Measurements from ENCODE around the gene PRPF38B. TPM values are rescaled to one million over a fixed set of nuclear protein-coding genes. Genes with fewer than 3 reads are reported as not detected.

PRPF38B gene
- total and polyA plus RNA-seq, 2 of the 4 experiments (the other 2 are of a cell fraction), result 9.0 to 19.3 TPM

DNA sequence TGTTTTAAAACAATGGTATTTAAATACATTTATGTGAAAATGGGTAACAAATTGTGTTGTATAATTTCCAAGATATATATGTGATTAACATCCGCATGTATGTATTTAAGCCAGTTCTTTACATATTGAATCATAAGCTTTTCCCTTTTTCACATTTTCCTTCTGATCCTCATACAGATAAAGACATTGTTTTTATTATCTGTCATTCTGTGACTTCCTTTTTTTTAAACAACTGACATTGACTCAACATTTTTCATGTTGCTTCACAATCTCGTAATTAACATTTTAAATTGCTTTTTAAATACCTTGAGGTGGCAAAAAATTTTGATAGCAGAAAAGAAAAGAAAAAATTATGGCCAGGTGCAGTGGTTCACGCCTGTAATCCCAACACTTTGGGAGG lies 55.8 kb downstream of the PRPF38B start:
- Histone ChIP-seq H3K18ac (ENCODE audit: low read depth, low read length) (no peak overlapping the region), H3K4me3 (ENCODE audit: insufficient read depth, low read depth, low read length) (no peak overlapping the region), H3K79me1 (ENCODE audit: low read depth in 1 of 2, low read length in 2 of 2) (peaks cover 20 to 33% of the 10 kb centered on the region in 2 experiments; a peak in 3 of 4 replicates), H3K4me1 (ENCODE audit: control insufficient read depth, insufficient read depth, low read length) (no peaks in the 10 kb centered on the region), H3K4ac (ENCODE audit: low read depth, low read length) (no peak overlapping the region), H2AK5ac (ENCODE audit: low read depth, low read length) (no peak overlapping the region), H3K9ac (ENCODE audit: low read depth, low read length) (no peak overlapping the region), H3K4me2 (ENCODE audit: low read depth, low read length) (peak overlapping the region; percentile 2; the same call in 1 of the 2 replicates), H3K9me3 (ENCODE audit: control insufficient read depth, insufficient read depth, low read length) (no peaks in the 10 kb centered on the region), H2BK5ac (ENCODE audit: low read depth, low read length, poor library complexity, severe bottlenecking) (no peak overlapping the region), H3K9me1 (ENCODE audit: insufficient read depth, low read length) (0 out of 2 replicates have a peak, but pooled peaks cover 2% of the 10 kb centered on the region), H4K91ac (ENCODE audit: insufficient read depth, low read depth, low read length) (no peak overlapping the region), H2AK9ac (replicated peaks; ENCODE audit: low read depth, low read length, poor library complexity) (no peak overlapping the region), H2BK15ac (ENCODE audit: low read depth, low read length) (no peak overlapping the region), H2BK20ac (ENCODE audit: low read depth, low read length) (no peak overlapping the region), H2BK120ac (ENCODE audit: low read depth, low read length) (no peak overlapping the region), H4K5ac (ENCODE audit: low read depth, low read length) (no peak overlapping the region), H3K14ac (replicated peaks; ENCODE audit: low read depth, low read length) (no peak overlapping the region), H3K27me3 (ENCODE audit: control insufficient read depth, insufficient read depth, low read length) (no peaks in the 10 kb centered on the region), H3K23ac (ENCODE audit: low read depth, low read length) (no peak overlapping the region), H4K8ac (ENCODE audit: low read depth in 2 of 2, low read length in 2 of 2) (no peak overlapping the region), H3K36me3 (ENCODE audit: control insufficient read depth, insufficient read depth, low read length) (peaks cover 5% of the 10 kb centered on the region), H3K27ac (ENCODE audit: insufficient read depth, low read length) (no peak overlapping the region), H3K56ac (ENCODE audit: extremely low read depth, insufficient read depth, low read length) (no peak overlapping the region), H4K20me1 (ENCODE audit: insufficient read depth, low read length) (peaks cover 6% of the 10 kb centered on the region; the same call in 1 of the 2 replicates), H2AFZ (replicated peaks; ENCODE audit: low read length, poor library complexity) (no peak overlapping the region)
- ChIA-PET CTCF (no interaction called here), POLR2A (ENCODE audit: unreplicated experiment) (no interaction called here)
- in situ Hi-C loops (cut with MboI; ENCODE audit: low sequenced_read_pairs) (loop anchor here (5.0 kb wide), 1 partner anchor 56 kb away; the partner anchor contains the start of gene PRPF38B), intact Hi-C loops (cut with micrococcal nuclease) (loop anchor here (2.0 kb wide), 2 partner anchors 25 to 149 kb away; no protein-coding TSS in a partner anchor), dilution Hi-C loops (cut with HindIII; ENCODE audit: low sequenced_read_pairs, unreplicated experiment) (no loop called here)
- DNase-seq (no peak), ATAC-seq (ENCODE audit: low read depth) (no peak)
- no CpG with 5 or more reads among the region's 3 CpGs for WGBS, 2 experiments (ENCODE audit: extremely low coverage in 2 of 2, insufficient read length in 1 of 2)
- no TSS peak for BruUV-seq (replicated peaks)
- TF ChIP-seq, protein P1, sequence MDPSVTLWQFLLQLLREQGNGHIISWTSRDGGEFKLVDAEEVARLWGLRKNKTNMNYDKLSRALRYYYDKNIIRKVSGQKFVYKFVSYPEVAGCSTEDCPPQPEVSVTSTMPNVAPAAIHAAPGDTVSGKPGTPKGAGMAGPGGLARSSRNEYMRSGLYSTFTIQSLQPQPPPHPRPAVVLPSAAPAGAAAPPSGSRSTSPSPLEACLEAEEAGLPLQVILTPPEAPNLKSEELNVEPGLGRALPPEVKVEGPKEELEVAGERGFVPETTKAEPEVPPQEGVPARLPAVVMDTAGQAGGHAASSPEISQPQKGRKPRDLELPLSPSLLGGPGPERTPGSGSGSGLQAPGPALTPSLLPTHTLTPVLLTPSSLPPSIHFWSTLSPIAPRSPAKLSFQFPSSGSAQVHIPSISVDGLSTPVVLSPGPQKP (IDR thresholded peaks at IDR 0.05; ENCODE audit: borderline replicate concordance, low read depth, low read length), result no peak
- no peak for TF ChIP-seq CHD1 (IDR thresholded peaks at IDR 0.05; ENCODE audit: low read depth, low read length)
- TF ChIP-seq SMC3 (IDR thresholded peaks at IDR 0.05; ENCODE audit: low read depth, low read length), result no peak
- TF ChIP-seq BHLHE40 (IDR thresholded peaks at IDR 0.05; ENCODE audit: low read depth, low read length), result no peak
- no peak for TF ChIP-seq POLR2A (IDR thresholded peaks at IDR 0.05; ENCODE audit: low read depth, low read length)
- TF ChIP-seq RAD21 (IDR thresholded peaks at IDR 0.05; ENCODE audit: low read length), result no peak
- no peak for TF ChIP-seq MAZ (IDR thresholded peaks at IDR 0.05; ENCODE audit: borderline replicate concordance, low read depth, low read length)
- TF ChIP-seq, protein P2, sequence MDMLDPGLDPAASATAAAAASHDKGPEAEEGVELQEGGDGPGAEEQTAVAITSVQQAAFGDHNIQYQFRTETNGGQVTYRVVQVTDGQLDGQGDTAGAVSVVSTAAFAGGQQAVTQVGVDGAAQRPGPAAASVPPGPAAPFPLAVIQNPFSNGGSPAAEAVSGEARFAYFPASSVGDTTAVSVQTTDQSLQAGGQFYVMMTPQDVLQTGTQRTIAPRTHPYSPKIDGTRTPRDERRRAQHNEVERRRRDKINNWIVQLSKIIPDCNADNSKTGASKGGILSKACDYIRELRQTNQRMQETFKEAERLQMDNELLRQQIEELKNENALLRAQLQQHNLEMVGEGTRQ (IDR thresholded peaks at IDR 0.05; ENCODE audit: low read depth, low read length), result no peak
- TF ChIP-seq RFX5 (IDR thresholded peaks at IDR 0.05; ENCODE audit: low read depth, low read length), result no peak
- TF ChIP-seq FOS (IDR thresholded peaks at IDR 0.05; ENCODE audit: low read depth, low read length), result no peak
- TF ChIP-seq NFE2L2 (IDR thresholded peaks at IDR 0.05; ENCODE audit: low read depth, low read length), result no peak
- TF ChIP-seq, protein P3, sequence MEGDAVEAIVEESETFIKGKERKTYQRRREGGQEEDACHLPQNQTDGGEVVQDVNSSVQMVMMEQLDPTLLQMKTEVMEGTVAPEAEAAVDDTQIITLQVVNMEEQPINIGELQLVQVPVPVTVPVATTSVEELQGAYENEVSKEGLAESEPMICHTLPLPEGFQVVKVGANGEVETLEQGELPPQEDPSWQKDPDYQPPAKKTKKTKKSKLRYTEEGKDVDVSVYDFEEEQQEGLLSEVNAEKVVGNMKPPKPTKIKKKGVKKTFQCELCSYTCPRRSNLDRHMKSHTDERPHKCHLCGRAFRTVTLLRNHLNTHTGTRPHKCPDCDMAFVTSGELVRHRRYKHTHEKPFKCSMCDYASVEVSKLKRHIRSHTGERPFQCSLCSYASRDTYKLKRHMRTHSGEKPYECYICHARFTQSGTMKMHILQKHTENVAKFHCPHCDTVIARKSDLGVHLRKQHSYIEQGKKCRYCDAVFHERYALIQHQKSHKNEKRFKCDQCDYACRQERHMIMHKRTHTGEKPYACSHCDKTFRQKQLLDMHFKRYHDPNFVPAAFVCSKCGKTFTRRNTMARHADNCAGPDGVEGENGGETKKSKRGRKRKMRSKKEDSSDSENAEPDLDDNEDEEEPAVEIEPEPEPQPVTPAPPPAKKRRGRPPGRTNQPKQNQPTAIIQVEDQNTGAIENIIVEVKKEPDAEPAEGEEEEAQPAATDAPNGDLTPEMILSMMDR (conservative IDR thresholded peaks at IDR 0.05; ENCODE audit: low read depth, low read length), result no peak
- TF ChIP-seq CEBPB (IDR thresholded peaks at IDR 0.05; ENCODE audit: low read depth, low read length), result no peak
- TF ChIP-seq MAFK (IDR thresholded peaks at IDR 0.05; ENCODE audit: low read depth, low read length), result no peak
- TF ChIP-seq MXI1 (IDR thresholded peaks at IDR 0.05; ENCODE audit: borderline replicate concordance, low read depth, low read length), result no peak
- no peak for TF ChIP-seq RCOR1 (IDR thresholded peaks at IDR 0.05; ENCODE audit: insufficient replicate concordance, low read length)

Data from IMR-90 (cell line).